Activated T-helper 1 cell treated with Interleukin-2 at 50 U/mL for 16 hours (primary cell): ENCODE data around the gene HSPG2.
"Not testable (repeated sequence)": the region's sequence is repeated elsewhere in the genome, so short reads cannot be mapped to it uniquely, and the experiment has no call there.

Experiments
- DNase-seq: peaks from one replicate; pipeline ENCODE4 v3.0.0-alpha.2; 2020; ENCODE audit warnings: low read depth

HSPG2 gene

GRCh38 chr1:21937034-21937371 is at the start of gene HSPG2:
Gene HSPG2 (minus strand): TSS chr1:21937310. CDS start chr1:21937217, 93 bp downstream.
- no peak for DNase-seq

- not testable (repeated sequence) for DNase-seq
These were observed 49.3 kb upstream of the HSPG2 start for GRCh38 chr1:21986386-21986785.

- not testable (repeated sequence) for DNase-seq
These were observed 48.8 kb upstream of the HSPG2 start for GRCh38 chr1:21985893-21986292.

- DNase-seq = not testable (repeated sequence)
These were observed 46.4 kb upstream of the HSPG2 start for GRCh38 chr1:21983539-21983938.

GRCh38 chr1:21982122-21982521 is 45.0 kb upstream of the HSPG2 start:
- not testable (repeated sequence) for DNase-seq

GRCh38 chr1:21981253-21981652 is 44.1 kb upstream of the HSPG2 start:
- DNase-seq = not testable (repeated sequence)

- DNase-seq = not testable (repeated sequence)
These were observed 43.6 kb upstream of the HSPG2 start for GRCh38 chr1:21980515-21981220.

GRCh38 chr1:21978209-21978608 is 41.1 kb upstream of the HSPG2 start:
- DNase-seq = not testable (repeated sequence)

- not testable (repeated sequence) for DNase-seq
These were observed 39.7 kb upstream of the HSPG2 start, which contains the start of gene CELA3B for GRCh38 chr1:21976703-21977239. Gene CELA3B (plus strand): TSS chr1:21977022. CDS start chr1:21977040, 18 bp downstream.

- DNase-seq = not testable (repeated sequence)
These were observed 38.2 kb upstream of the HSPG2 start for GRCh38 chr1:21975296-21975695.

GRCh38 chr1:21974699-21975098 is 37.6 kb upstream of the HSPG2 start:
- not testable (repeated sequence) for DNase-seq

GRCh38 chr1:21973948-21974347 is 36.8 kb upstream of the HSPG2 start:
- not testable (repeated sequence) for DNase-seq

GRCh38 chr1:21972973-21973441 is 35.9 kb upstream of the HSPG2 start:
- not testable (repeated sequence) for DNase-seq

- not testable (repeated sequence) for DNase-seq
These were observed 33.4 kb upstream of the HSPG2 start for GRCh38 chr1:21970523-21970922.

- DNase-seq = not testable (repeated sequence)
These were observed 32.0 kb upstream of the HSPG2 start for GRCh38 chr1:21969066-21969465.

GRCh38 chr1:21967216-21967615 is 30.1 kb upstream of the HSPG2 start:
- DNase-seq = not testable (repeated sequence)

GRCh38 chr1:21966247-21967000 is 29.3 kb upstream of the HSPG2 start:
- no peak for DNase-seq

- peak; percentile 64 for DNase-seq
These were observed 26.5 kb upstream of the HSPG2 start for GRCh38 chr1:21963477-21964217.

- no peak for DNase-seq
These were observed 24.7 kb upstream of the HSPG2 start for GRCh38 chr1:21961799-21962198.

GRCh38 chr1:21961337-21961736 is 24.2 kb upstream of the HSPG2 start:
- DNase-seq = no peak

GRCh38 chr1:21956720-21957552 is 19.8 kb upstream of the HSPG2 start:
- peak; percentile 32 for DNase-seq
